Fibroblast of lung (primary cell): ENCODE data around the gene TH. TPM values are rescaled to one million over a fixed set of nuclear protein-coding genes. Genes with fewer than 3 reads are reported as not detected.
A peak's percentile ranks its signal among the peaks of the same experiment; 100 is the strongest.

ENCODE experiments used
- DNase-seq, 2 donors: peaks; one replicate each; pipeline versions ENCODE4 v3.0.0 to v3.0.0-alpha.2; 2010; ENCODE audit warnings: low read depth in 2 of 2
- H2AFZ ChIP-seq: 2 replicates; pipeline ENCODE4 v1.5.1; 2012; ENCODE audit warnings: low read length, control low read depth, inconsistent platforms
- H3K27ac ChIP-seq: 2 replicates; pipeline ENCODE4 v1.5.1; 2011; ENCODE audit warnings: low read length, control low read depth; ENCODE audit not compliant: insufficient read depth
- H3K27me3 ChIP-seq: 2 replicates; pipeline ENCODE4 v1.5.1; 2011; ENCODE audit warnings: mild to moderate bottlenecking, low read length; ENCODE audit not compliant: control insufficient read depth, insufficient read depth
- H3K36me3 ChIP-seq: 2 replicates; pipeline ENCODE4 v1.5.1; 2011; ENCODE audit warnings: low read length; ENCODE audit not compliant: control insufficient read depth, insufficient read depth
- H3K4me1 ChIP-seq: 2 replicates; pipeline ENCODE4 v1.5.1; 2011; ENCODE audit warnings: low read length; ENCODE audit not compliant: control insufficient read depth, insufficient read depth; ENCODE audit errors: extremely low read depth
- H3K4me2 ChIP-seq: 2 replicates; pipeline ENCODE4 v1.5.1; 2011; ENCODE audit warnings: low read length, control low read depth; ENCODE audit not compliant: insufficient read depth; ENCODE audit errors: extremely low read depth
- H3K4me3 ChIP-seq, 4 experiments: fragments of 200-600 bp in 1 of 4; sonication (generic) in 1 of 4; replicated peaks in 1 of 4; 2 replicates each; pipeline ENCODE4 v1.5.1; 2011 to 2016; ENCODE audit warnings: low read length in 4 of 4, low read depth in 3 of 4, mild to moderate bottlenecking in 3 of 4, control low read depth in 2 of 4, inconsistent platforms in 1 of 4, mixed read lengths in 1 of 4; ENCODE audit not compliant: insufficient read depth in 1 of 4; ENCODE audit errors: control extremely low read depth in 1 of 4
- H3K79me2 ChIP-seq: 2 replicates; pipeline ENCODE4 v1.5.1; 2012; ENCODE audit warnings: mild to moderate bottlenecking, low read length, inconsistent platforms; ENCODE audit not compliant: control insufficient read depth, insufficient read depth
- H3K9ac ChIP-seq: 2 replicates; pipeline ENCODE4 v1.5.1; 2011; ENCODE audit warnings: mild to moderate bottlenecking, low read length, control low read depth; ENCODE audit not compliant: insufficient read depth
- H3K9me3 ChIP-seq: 2 replicates; pipeline ENCODE4 v1.5.1; 2012; ENCODE audit warnings: low read depth, low read length; ENCODE audit not compliant: control insufficient read depth, insufficient read depth
- H4K20me1 ChIP-seq: 2 replicates; pipeline ENCODE4 v1.5.1; 2011; ENCODE audit warnings: low read length; ENCODE audit not compliant: control insufficient read depth, insufficient read depth; ENCODE audit errors: extremely low read depth
- CTCF ChIP-seq, 2 donors: IDR thresholded peaks in 1 of 2; conservative IDR thresholded peaks in 1 of 2; 1 replicate in 1 of 2; 2 replicates in 1 of 2; pipeline ENCODE4 v1.5.1; 2011 to 2012; ENCODE audit warnings: low read length in 2 of 2, control low read depth in 1 of 2, inconsistent platforms in 1 of 2, low read depth in 1 of 2, mild to moderate bottlenecking in 1 of 2
- EZH2 ChIP-seq: IDR thresholded peaks from 2 replicates; pipeline ENCODE4 v1.5.1; 2012; ENCODE audit warnings: low read length, control low read depth, mild to moderate bottlenecking; ENCODE audit errors: missing control alignments
- polyA plus RNA-seq, 2 donors: library from polyadenylated mRNA; depleted of rRNA in 1 of 2; stranded (reverse) in 1 of 2; unstranded in 1 of 2; fragments of >200 nt; gene quantifications; 2 replicates each; pipeline ENCODE4 v1.2.1, GENCODE V29; 2011 to 2012; ENCODE audit warnings: missing spikeins in 1 of 2
- total RNA-seq: library from RNA; depleted of rRNA; stranded (reverse); fragments of >200 nt; gene quantifications from 2 replicates; pipeline ENCODE4 v1.2.1, GENCODE V29; 2014

Gene TH
- total and polyA plus RNA-seq, 2 donors (not counting 1 experiment from before 2014, with no cell fraction given) = 0.17 TPM; not detected in 1

- Histone ChIP-seq H3K4me3 (no peak overlapping the region), H3K9me3 (no peaks in the 10 kb centered on the region), H3K27me3 (peaks cover 14% of the 10 kb centered on the region), H3K4me1 (no peaks in the 10 kb centered on the region), H3K36me3 (no peaks in the 10 kb centered on the region), H3K79me2 (no peaks in the 10 kb centered on the region), H3K27ac (no peak overlapping the region), H4K20me1 (no peaks in the 10 kb centered on the region), H3K9ac (no peak overlapping the region), H2AFZ (no peak overlapping the region), H3K4me2 (no peak overlapping the region)
- DNase-seq = peak; percentile 54 to 78
- peak; percentile 37 to 69 for TF ChIP-seq CTCF (conservative IDR thresholded peaks at IDR 0.05 in 1 of 2, IDR thresholded peaks at IDR 0.05 in 1 of 2; ENCODE audit: low read depth in 1 of 2, low read length in 2 of 2)
- no peak for TF ChIP-seq EZH2
Measured at GRCh38 chr11:2149864-2150847, 21.5 kb downstream of the TH start.

GRCh38 chr11:2149460-2149859 lies 22.2 kb downstream of the TH start:
- Histone ChIP-seq H3K36me3 (no peaks in the 10 kb centered on the region), H3K27me3 (peaks cover 19% of the 10 kb centered on the region)

More at GRCh38 chr11:2149460-2149859, 22.2 kb downstream of the TH start:
- H4K20me1 ChIP-seq = no peaks in the 10 kb centered on the region
- H2AFZ ChIP-seq = no peak overlapping the region
- no peak overlapping the region for H3K4me2 ChIP-seq
- H3K4me3 ChIP-seq = no peak overlapping the region
- no peaks in the 10 kb centered on the region for H3K9me3 ChIP-seq
- no peaks in the 10 kb centered on the region for H3K4me1 ChIP-seq
- H3K27ac ChIP-seq = no peak overlapping the region
- no peak for TF ChIP-seq CTCF (conservative IDR thresholded peaks at IDR 0.05 in 1 of 2, IDR thresholded peaks at IDR 0.05 in 1 of 2; ENCODE audit: low read depth in 1 of 2, low read length in 2 of 2)
- TF ChIP-seq EZH2 = no peak
- H3K9ac ChIP-seq = no peak overlapping the region
- H3K79me2 ChIP-seq = no peaks in the 10 kb centered on the region
- DNase-seq = no peak
